ENCODE data around the gene CSNK2A3. TPM values are rescaled to one million over a fixed set of nuclear protein-coding genes. Genes with fewer than 3 reads are reported as not detected.
"Not testable (repeated sequence)": the region's sequence is repeated elsewhere in the genome, so short reads cannot be mapped to it uniquely, and the experiment has no call there.

Gene CSNK2A3
- polyA plus RNA-seq (2014; cell fraction: cytosol; rRNA removed), result 2.3 and 3.5 TPM in 2 replicates
- polyA plus RNA-seq (2014; cell fraction: nucleus; rRNA removed), result 0.17 and 0.20 TPM in 2 replicates

GRCh38 chr11:11352878-11353277, at the start of gene CSNK2A3:
Gene CSNK2A3 (minus strand): TSS chr11:11353250. CDS start chr11:11353119, 131 bp downstream.
- not testable (repeated sequence) for DNase-seq (ENCODE audit: low spot score)

- DNase-seq (ENCODE audit: low spot score), result no peak
Measured at GRCh38 chr11:11401960-11402535, 49.0 kb upstream of the CSNK2A3 start.

- DNase-seq (ENCODE audit: low spot score), result no peak
Measured at GRCh38 chr11:11400635-11401232, 47.7 kb upstream of the CSNK2A3 start.

GRCh38 chr11:11400121-11400520, 47.1 kb upstream of the CSNK2A3 start:
- DNase-seq (ENCODE audit: low spot score), result no peak

- no peak for DNase-seq (ENCODE audit: low spot score)
Measured at GRCh38 chr11:11397781-11398180, 44.7 kb upstream of the CSNK2A3 start.

GRCh38 chr11:11397036-11397415, 44.0 kb upstream of the CSNK2A3 start:
- DNase-seq (ENCODE audit: low spot score), result no peak

- DNase-seq (ENCODE audit: low spot score), result no peak
Measured at GRCh38 chr11:11396301-11397035, 43.4 kb upstream of the CSNK2A3 start.

- no peak for DNase-seq (ENCODE audit: low spot score)
Measured at GRCh38 chr11:11395126-11395525, 42.1 kb upstream of the CSNK2A3 start.

GRCh38 chr11:11394241-11394640, 41.2 kb upstream of the CSNK2A3 start:
- DNase-seq (ENCODE audit: low spot score), result no peak

- DNase-seq (ENCODE audit: low spot score), result no peak
Measured at GRCh38 chr11:11391796-11392463, 38.9 kb upstream of the CSNK2A3 start.

GRCh38 chr11:11391169-11391568, 38.1 kb upstream of the CSNK2A3 start:
- DNase-seq (ENCODE audit: low spot score), result no peak

- DNase-seq (ENCODE audit: low spot score), result no peak
Measured at GRCh38 chr11:11390068-11390771, 37.2 kb upstream of the CSNK2A3 start.

GRCh38 chr11:11389238-11389637, 36.2 kb upstream of the CSNK2A3 start:
- no peak for DNase-seq (ENCODE audit: low spot score)

GRCh38 chr11:11387622-11388305, 34.7 kb upstream of the CSNK2A3 start:
- DNase-seq (ENCODE audit: low spot score), result no peak

GRCh38 chr11:11387207-11387606, 34.2 kb upstream of the CSNK2A3 start:
- DNase-seq (ENCODE audit: low spot score), result no peak

- DNase-seq (ENCODE audit: low spot score), result no peak
Measured at GRCh38 chr11:11384829-11385228, 31.8 kb upstream of the CSNK2A3 start.

GRCh38 chr11:11383995-11384394, 30.9 kb upstream of the CSNK2A3 start:
- DNase-seq (ENCODE audit: low spot score), result no peak

- no peak for DNase-seq (ENCODE audit: low spot score)
Measured at GRCh38 chr11:11382858-11383532, 29.9 kb upstream of the CSNK2A3 start.

- no peak for DNase-seq (ENCODE audit: low spot score)
Measured at GRCh38 chr11:11381471-11382105, 28.5 kb upstream of the CSNK2A3 start.

- DNase-seq (ENCODE audit: low spot score), result no peak
Measured at GRCh38 chr11:11380883-11381282, 27.8 kb upstream of the CSNK2A3 start.

All from SK-N-DZ (cell line).